GM19043 (cell line): ENCODE measurements around the gene PANK4.

ENCODE experiments used
- ATAC-seq: cut with Tn5 transposase; IDR thresholded peaks from one replicate; pipeline ENCODE4 v1.9.1; 2021; ENCODE audit warnings: low read depth; ENCODE audit not compliant: unreplicated experiment

Gene PANK4

DNA sequence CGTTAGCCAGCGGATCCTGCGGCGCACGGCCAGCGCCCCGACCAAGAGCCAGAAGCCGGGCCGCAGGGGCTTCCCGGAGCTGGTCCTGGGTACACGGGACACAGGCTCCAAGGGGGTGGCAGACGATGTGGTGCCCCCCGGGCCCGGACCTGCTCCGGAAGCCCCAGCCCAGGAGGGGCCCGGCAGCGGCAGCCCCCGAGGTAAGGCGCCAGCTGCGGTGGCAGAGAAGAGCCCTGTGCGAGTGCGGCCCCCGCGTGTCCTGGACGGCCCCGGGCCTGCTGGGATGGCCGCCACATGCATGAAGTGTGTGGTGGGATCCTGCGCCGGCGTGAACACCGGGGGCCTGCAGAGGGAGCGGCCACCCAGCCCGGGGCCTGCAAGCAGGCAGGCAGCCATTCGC is 24.2 kb downstream of the PANK4 start:
- no peak for ATAC-seq

GRCh38 chr1:2501820-2502119 is 24.6 kb downstream of the PANK4 start:
- ATAC-seq: no peak

DNA sequence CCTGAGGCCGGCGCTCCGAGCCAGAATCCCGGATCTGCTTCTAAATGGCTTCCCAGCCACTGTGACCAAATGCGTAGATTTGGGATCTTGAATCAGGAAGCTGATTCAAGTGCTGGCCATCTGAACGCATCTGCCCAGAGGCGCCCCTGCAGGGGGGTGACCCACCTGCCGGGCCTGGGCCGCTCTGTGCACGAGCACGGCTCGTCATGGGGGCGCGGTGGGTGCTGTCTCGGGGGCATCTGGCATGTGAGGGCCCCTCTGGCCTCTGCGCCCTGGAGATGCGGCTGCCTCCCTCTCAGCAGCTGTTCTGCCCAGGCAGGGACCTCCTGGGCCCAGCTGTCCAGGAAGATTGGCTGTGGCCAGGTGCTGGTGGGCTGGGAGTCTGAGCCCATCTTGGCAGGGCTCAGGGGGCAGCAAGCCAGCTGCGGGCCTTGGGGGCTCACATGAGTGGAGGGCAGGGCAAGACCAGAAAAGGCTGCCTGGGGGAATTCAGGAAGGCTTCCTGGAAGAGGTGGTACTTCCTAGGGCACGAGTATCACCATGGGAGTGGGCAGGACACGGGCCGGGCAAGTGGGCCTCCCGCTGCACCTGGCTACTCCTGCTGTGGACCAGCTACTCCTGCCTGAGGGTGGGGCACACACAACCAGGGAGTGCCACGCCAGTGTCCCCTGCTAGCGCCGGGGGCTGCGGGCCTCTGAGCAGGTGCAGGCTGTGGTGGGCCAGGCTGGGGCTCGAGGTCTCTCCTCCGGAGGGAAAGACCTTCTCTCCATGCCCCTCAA is 25.2 kb downstream of the PANK4 start:
- ATAC-seq: no peak

- ATAC-seq: no peak
These were observed 26.3 kb downstream of the PANK4 start for GRCh38 chr1:2499986-2500596.

- ATAC-seq: no peak
These were observed 27.1 kb downstream of the PANK4 start for GRCh38 chr1:2499260-2499659.

GRCh38 chr1:2498648-2499047 is 27.7 kb downstream of the PANK4 start:
- ATAC-seq: no peak

DNA sequence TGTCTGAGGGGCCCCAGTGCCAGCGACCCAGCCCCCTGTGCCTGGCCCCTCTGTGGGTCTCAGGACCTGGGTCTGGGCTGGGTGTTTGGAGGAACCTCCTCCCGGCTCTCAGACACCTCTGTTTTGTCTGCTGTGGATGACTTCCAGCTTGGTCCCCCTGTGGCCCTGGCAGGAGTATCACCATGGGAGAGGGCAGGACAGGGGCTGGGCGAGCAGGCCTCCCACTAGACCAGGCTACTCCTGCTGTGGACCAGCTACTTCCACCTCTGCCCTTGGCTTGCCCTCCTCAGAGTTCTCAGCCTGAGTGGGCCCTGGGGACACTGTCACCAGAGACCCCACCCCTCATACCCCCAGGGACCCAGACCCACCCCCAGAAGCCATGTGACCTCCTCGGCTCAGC is 28.5 kb downstream of the PANK4 start:
- ATAC-seq: no peak

DNA sequence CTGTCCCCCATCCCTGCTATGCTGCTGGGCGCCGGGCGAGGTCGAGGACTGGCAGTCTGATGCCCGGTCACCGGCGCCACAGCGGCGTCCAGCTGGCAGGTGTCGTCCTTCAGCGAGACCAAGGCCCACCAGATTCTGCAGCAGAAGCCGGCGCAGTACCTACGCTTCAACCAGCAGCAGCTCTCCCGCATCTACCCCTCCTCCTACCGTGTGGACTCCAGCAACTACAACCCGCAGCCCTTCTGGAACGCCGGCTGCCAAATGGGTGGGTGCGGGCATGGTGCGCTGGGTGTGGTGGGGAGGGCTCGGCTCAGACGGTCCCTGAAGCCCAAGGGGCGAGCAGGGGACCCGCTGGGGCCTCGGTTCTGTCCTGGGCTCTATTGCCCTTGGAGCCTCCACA is 29.6 kb downstream of the PANK4 start:
- no peak for ATAC-seq

- no peak for ATAC-seq
These were observed 30.2 kb downstream of the PANK4 start for GRCh38 chr1:2496087-2496622.

DNA sequence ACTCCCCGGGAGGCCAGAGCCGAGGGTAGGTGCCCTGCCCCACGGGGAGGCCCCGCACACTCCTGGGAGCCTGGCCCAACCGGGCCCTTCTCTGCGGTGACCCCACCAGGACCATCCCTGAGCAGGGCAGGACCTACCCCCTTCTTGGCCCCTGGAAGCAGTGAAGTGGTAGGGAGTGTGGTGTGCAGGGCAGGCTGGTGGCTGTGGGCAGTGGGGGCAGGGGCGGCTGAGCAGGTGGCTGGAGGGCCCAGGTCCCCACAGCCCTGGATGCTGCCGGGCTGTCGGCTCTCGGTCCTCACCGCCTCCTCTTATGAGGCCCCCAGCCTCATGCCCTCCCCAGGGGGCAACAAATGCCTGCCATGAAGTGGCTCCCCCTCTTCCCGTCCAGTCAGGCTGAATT is 30.9 kb downstream of the PANK4 start:
- ATAC-seq: no peak

- ATAC-seq: no peak
These were observed 31.4 kb downstream of the PANK4 start for GRCh38 chr1:2495026-2495425.

DNA sequence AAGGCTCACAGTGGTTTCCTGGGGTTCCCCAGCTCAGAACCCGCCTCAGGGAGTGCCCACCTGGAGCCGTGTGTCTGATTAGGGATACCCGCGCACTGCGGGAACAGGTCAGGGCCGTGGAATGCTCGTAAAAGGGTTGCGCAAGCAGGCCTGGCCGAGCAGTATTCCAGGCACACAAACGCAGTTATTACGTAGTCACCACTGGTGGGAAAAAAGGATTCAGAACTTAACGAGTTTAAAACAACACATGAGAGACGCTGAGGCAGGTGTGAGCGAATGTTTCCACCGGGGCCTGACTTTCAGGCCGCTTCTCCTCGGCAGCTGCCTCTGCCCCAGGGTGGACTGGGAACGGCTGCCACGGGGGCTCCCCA is 32.1 kb downstream of the PANK4 start:
- no peak for ATAC-seq

GRCh38 chr1:2493691-2494322 is 32.6 kb downstream of the PANK4 start:
- no peak for ATAC-seq

DNA sequence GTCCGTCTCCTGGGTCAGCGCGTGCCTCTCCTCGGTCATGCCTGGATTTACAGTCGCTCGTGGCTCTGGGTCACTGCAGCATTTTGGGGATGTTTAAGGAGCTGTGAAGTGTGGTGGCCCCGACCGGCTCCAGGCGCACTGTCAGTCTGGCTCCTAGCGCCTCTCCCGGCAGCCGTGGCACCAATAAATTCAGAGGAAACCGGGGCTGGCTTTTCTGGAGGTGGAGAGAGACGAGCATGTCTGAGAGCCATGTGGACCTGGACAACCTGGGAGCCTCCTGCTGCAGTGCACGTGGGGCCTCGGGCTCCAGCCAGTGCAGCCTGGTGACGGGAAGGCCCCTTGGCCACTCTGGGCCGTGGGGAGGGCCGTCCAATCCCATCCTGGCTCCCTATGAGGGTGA is 33.2 kb downstream of the PANK4 start:
- no peak for ATAC-seq

DNA sequence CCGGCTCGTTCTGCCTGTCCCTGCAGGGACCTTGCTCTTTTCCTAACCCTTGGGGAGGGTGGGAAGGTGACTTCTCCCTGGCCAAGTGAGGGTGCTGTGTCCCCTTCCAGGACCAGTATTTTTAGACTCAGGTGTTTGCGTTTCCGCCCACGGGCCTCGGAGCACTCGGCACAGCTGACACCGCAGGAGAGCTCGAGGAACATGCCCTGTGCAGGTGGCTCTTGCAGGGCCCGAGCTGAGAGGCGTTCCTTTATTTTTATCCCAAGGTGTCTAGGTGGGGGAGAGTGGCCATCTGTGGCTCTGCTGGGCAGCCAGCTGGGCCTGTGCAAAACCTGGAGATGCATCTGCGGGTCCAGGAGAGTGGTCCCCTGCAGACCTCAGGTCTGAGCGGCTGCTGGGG is 34.3 kb downstream of the PANK4 start:
- ATAC-seq: no peak

DNA sequence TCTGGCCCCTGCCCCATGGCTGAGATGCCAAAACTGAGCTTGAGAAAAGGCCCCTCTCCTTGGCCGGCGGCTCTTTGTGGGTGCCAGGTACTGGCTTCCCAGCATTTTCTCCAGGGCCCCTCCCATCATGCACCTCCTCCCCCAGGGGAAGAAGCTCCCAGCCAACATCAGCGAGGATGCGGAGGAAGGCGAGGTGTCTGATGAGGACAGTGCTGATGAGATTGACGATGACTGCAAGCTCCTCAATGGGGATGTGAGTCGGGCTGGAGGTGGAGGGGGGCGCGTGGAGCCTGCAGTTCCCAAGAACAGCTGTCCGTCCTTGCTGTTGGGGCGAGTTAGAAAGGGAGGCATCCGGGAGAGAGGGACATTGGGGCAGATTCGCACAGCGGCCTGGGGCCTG is 36.8 kb downstream of the PANK4 start:
- ATAC-seq: no peak

- ATAC-seq: no peak
These were observed 37.7 kb downstream of the PANK4 start for GRCh38 chr1:2488688-2489087.

GRCh38 chr1:2486558-2486957 is 39.8 kb downstream of the PANK4 start:
- no peak for ATAC-seq

DNA sequence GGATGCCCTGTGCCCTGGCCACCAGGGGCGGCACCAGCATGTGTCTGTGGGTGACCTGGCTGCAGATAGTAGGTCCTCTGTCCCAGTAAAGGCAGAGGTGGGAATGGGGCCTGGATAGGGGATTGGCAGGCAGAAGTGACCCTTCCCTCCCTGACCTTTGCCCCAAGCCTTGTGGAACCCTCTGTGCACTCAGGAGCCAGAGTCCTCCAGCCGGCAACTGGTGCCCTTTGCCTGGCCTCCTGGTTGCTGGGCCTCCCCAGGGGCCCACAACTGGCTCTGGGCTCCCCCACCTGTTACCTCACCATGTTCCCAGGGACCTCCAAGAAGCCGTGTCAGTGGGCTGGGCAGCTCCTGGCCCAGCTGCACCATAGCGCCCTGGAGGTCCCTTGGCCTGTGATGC is 40.4 kb downstream of the PANK4 start:
- ATAC-seq: no peak

- ATAC-seq: no peak
These were observed 42.4 kb downstream of the PANK4 start for GRCh38 chr1:2483970-2484369.

DNA sequence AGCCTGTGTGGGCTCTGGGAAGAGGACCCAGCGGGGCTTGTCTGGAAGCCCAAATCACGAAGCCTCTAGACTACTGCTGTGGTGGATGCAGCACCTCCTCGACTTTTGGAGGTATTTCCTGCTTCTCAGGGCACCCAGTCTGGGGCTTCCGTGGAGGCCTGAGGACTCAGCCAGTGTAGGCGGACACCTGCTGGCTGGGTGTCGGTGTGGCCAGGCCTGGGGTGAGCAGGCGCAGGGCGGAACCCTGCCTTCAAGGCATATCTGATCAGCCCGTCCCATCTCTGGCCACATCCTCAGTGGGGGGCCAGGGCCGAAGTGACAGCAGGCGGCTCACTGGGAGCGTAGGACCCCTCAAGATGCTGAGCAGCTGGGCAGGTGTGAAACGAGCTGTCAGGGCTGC is 43.4 kb downstream of the PANK4 start:
- no peak for ATAC-seq

GRCh38 chr1:2482588-2482987 is 43.8 kb downstream of the PANK4 start:
- no peak for ATAC-seq
